Thyroid gland (tissue), 4 donors: ENCODE measurements around the gene NXNL1.

Source experiments
- CTCF ChIP-seq, 6 experiments: fragments of 200-600 bp in 3 of 6; fragments of 450-650 bp in 3 of 6; sonication (generic) in 3 of 6; IDR thresholded peaks; one replicate each; pipeline ENCODE4 v1.5.1; 2016 to 2019; ENCODE audit warnings: antibody characterized with exemption in 6 of 6, mild to moderate bottlenecking in 2 of 6, inconsistent platforms in 1 of 6, moderate library complexity in 1 of 6
- POLR2A ChIP-seq, 2 donors: fragments of 450-650 bp; IDR thresholded peaks; one replicate each; pipeline ENCODE4 v1.6.1; 2017; ENCODE audit warnings: antibody characterized with exemption in 2 of 2, mild to moderate bottlenecking in 2 of 2, moderate library complexity in 1 of 2

GRCh38 chr19:17436874-17437267, 23.9 kb downstream of the NXNL1 start:
- TF ChIP-seq CTCF (IDR thresholded peaks at IDR 0.05) (no peak), POLR2A (IDR thresholded peaks at IDR 0.05) (no peak)
